Stomach (tissue), 4 donors: ENCODE data around the gene TMOD2.

Experiments used
- EP300 ChIP-seq: sonication (generic); formaldehyde crosslinking; IDR thresholded peaks from one replicate; pipeline ENCODE4 v1.6.1; 2017; ENCODE audit warnings: antibody characterized with exemption
- POLR2A ChIP-seq, 4 donors: fragments of 450-650 bp; IDR thresholded peaks; one replicate each; pipeline ENCODE4 v1.6.1; 2016; ENCODE audit warnings: antibody characterized with exemption in 4 of 4, control low read depth in 2 of 4, mild to moderate bottlenecking in 1 of 4, moderate library complexity in 1 of 4
- POLR2AphosphoS5 ChIP-seq, 3 donors: sonication (generic); formaldehyde crosslinking; IDR thresholded peaks; one replicate each; pipeline ENCODE4 v1.6.1; 2016; ENCODE audit warnings: antibody characterized with exemption in 3 of 3
- TF ChIP-seq, protein P1 (sequence below), 7 experiments: fragments of 450-650 bp in 4 of 7; fragments of 200-600 bp in 3 of 7; sonication (generic) in 3 of 7; IDR thresholded peaks; one replicate each; pipeline ENCODE4 v1.5.1; 2016 to 2019; ENCODE audit warnings: antibody characterized with exemption in 7 of 7, control low read depth in 2 of 7, mild to moderate bottlenecking in 1 of 7

DNA sequence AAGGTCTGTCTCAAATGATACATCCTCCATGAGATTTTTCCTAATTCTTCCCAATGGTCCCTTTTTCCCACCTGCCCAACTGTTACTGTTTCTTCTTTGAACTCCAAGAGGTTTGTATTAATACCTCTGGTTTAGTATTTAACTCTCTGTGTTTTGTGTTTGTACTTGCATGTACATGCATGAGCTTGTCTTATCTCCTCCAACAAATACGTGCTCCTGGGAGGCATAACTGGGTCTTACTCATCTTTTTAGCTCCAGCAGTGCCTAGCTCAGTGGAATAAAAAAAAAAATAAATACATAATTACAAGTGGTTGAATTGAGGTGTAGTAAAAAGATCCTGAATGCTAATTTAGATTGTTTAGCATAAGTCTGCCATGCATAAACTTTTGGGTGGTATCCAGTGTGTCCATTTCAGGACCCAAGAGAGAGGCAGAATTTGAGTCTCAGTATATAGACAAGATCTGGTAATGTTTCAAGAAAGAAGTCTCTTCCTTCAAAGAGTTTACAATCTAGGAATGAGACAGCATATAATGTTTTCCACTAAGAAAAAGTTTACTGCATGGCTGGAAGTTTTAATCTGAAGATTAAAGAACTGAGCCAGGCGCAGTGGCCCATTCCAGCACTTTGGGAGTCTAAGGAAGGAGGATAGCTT lies 12.2 kb upstream of the TMOD2 start:
- TF ChIP-seq, protein P1, sequence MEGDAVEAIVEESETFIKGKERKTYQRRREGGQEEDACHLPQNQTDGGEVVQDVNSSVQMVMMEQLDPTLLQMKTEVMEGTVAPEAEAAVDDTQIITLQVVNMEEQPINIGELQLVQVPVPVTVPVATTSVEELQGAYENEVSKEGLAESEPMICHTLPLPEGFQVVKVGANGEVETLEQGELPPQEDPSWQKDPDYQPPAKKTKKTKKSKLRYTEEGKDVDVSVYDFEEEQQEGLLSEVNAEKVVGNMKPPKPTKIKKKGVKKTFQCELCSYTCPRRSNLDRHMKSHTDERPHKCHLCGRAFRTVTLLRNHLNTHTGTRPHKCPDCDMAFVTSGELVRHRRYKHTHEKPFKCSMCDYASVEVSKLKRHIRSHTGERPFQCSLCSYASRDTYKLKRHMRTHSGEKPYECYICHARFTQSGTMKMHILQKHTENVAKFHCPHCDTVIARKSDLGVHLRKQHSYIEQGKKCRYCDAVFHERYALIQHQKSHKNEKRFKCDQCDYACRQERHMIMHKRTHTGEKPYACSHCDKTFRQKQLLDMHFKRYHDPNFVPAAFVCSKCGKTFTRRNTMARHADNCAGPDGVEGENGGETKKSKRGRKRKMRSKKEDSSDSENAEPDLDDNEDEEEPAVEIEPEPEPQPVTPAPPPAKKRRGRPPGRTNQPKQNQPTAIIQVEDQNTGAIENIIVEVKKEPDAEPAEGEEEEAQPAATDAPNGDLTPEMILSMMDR (IDR thresholded peaks at IDR 0.05): no peak
- TF ChIP-seq POLR2AphosphoS5 (IDR thresholded peaks at IDR 0.05): no peak
- TF ChIP-seq POLR2A (IDR thresholded peaks at IDR 0.05): no peak
- TF ChIP-seq EP300: no peak
